Measurements from ENCODE around the gene DUSP28.

GRCh38 chr2:240568678-240569522, 8.7 kb downstream of the DUSP28 start:
- TF ChIP-seq EZH2 (IDR thresholded peaks at IDR 0.05; ENCODE audit: borderline replicate concordance, low read depth, low read length, poor library complexity, severe bottlenecking): no peak
- no peak for TF ChIP-seq CTCF (conservative IDR thresholded peaks at IDR 0.05; ENCODE audit: low read depth, low read length)

Data from A673 (cell line).